ENCODE data around the gene PAPPA. TPM values are rescaled to one million over a fixed set of nuclear protein-coding genes. Genes with fewer than 3 reads are reported as not detected.

Gene PAPPA
- total RNA-seq, 1 donor from 2014 or later: 2.9 TPM

DNA sequence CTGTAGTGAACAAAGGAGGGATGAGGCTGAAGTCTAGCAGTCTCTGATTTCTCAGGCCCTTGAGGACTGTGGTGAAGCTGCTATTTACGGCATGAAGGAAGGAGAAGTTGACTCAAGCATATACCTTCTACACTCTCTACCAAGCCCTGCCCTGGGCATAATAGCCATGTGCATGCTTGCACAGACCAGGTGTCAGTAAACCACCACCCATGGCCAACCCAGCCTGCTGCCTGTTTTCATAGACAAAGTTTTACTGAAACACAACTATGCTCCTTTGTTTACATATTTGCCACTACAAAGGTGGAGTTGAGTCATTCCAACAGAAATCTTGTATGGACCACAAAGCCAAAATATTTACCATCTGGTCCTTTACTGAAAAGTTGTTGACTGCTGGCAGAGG is 126.9 kb downstream of the PAPPA start:
- TF ChIP-seq, protein P1, sequence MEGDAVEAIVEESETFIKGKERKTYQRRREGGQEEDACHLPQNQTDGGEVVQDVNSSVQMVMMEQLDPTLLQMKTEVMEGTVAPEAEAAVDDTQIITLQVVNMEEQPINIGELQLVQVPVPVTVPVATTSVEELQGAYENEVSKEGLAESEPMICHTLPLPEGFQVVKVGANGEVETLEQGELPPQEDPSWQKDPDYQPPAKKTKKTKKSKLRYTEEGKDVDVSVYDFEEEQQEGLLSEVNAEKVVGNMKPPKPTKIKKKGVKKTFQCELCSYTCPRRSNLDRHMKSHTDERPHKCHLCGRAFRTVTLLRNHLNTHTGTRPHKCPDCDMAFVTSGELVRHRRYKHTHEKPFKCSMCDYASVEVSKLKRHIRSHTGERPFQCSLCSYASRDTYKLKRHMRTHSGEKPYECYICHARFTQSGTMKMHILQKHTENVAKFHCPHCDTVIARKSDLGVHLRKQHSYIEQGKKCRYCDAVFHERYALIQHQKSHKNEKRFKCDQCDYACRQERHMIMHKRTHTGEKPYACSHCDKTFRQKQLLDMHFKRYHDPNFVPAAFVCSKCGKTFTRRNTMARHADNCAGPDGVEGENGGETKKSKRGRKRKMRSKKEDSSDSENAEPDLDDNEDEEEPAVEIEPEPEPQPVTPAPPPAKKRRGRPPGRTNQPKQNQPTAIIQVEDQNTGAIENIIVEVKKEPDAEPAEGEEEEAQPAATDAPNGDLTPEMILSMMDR (IDR thresholded peaks at IDR 0.05; ENCODE audit: unreplicated experiment): no peak
- no peaks in the 10 kb centered on the region for H3K9me3 Mint-ChIP-seq
- no peak overlapping the region for H3K4me3 Mint-ChIP-seq
- no peaks in the 10 kb centered on the region for H3K36me3 Mint-ChIP-seq
- H3K4me1 Mint-ChIP-seq: peaks cover 23% of the 10 kb centered on the region
- peaks cover 16% of the 10 kb centered on the region for H3K27me3 Mint-ChIP-seq (ENCODE audit: low read depth)
- DNase-seq (ENCODE audit: low spot score in 2 of 2, unreplicated experiment in 2 of 2): no peak
- H3K27ac Mint-ChIP-seq: no peak overlapping the region

DNA sequence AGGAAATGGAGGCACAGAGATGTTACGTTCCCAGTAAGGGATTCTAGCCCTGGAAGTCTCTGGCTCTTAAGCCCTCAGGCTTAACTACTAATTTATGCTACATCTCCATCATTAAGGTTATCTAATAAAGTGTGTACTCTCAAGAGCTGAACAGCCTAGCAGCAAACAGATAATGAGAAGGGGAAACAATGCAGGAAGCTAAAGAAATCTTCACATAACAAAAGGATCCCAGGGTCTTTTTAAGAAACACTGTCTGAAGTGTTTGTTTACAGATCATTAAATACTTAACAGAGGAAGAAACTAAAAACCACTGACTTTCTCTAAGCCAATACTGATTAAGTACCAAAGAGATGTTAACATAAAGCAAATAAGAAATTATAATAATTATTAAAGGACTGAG is 129.0 kb downstream of the PAPPA start:
- Mint-ChIP-seq H3K27me3 (ENCODE audit: low read depth) (peaks cover 13% of the 10 kb centered on the region), H3K27ac (no peak overlapping the region), H3K9me3 (no peaks in the 10 kb centered on the region), H3K4me3 (no peak overlapping the region), H3K4me1 (peaks cover 19% of the 10 kb centered on the region), H3K36me3 (no peaks in the 10 kb centered on the region)
- TF ChIP-seq, protein P1 (IDR thresholded peaks at IDR 0.05; ENCODE audit: unreplicated experiment): no peak
- DNase-seq (ENCODE audit: low spot score in 2 of 2, unreplicated experiment in 2 of 2): no peak

DNA sequence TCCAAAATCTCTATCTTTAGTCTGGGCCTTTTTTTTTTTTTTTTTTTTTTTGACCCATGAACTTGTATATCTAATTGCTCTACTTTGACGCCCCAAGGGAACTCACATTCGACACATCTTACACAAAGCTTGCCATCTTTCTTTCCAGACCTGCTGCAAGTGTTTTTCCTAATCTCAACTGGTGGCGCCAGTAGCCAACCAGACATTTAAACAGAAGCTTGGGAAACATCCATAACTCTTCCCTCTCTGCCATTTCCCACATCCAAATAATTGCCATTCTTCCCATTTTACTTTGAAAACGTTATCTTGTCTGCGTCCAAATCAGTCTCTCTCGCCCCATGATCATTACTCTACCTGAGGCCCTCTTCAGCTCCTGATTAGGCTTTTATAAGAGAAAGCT is 130.9 kb downstream of the PAPPA start:
- DNase-seq (ENCODE audit: low spot score in 2 of 2, unreplicated experiment in 2 of 2): no peak
- TF ChIP-seq, protein P1 (IDR thresholded peaks at IDR 0.05; ENCODE audit: unreplicated experiment): no peak
- peaks cover 12% of the 10 kb centered on the region for H3K27me3 Mint-ChIP-seq (ENCODE audit: low read depth)
- no peaks in the 10 kb centered on the region for H3K9me3 Mint-ChIP-seq
- H3K36me3 Mint-ChIP-seq: no peaks in the 10 kb centered on the region
- H3K4me1 Mint-ChIP-seq: peaks cover 13% of the 10 kb centered on the region
- H3K27ac Mint-ChIP-seq: no peak overlapping the region
- H3K4me3 Mint-ChIP-seq: no peak overlapping the region

DNA sequence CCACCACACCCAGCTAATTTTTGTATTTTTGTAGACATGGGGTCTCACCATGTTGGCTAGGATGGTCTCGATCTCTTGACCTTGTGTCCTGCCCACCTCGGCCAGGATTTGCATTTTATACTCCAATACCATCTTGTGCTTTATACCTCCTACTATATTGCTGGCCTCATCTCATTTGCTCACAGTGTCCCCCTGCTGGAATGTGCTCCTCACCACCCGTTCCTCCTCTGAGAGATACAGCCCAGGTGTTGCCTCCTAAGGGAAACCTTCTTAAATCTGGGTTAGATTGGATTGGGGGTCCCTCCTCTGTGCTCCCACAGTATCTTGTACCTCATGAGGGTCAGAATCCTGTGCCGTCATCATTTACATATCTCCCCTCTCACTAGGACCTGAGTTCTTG is 131.7 kb downstream of the PAPPA start:
- Mint-ChIP-seq H3K4me1 (peaks cover 10% of the 10 kb centered on the region), H3K4me3 (no peak overlapping the region), H3K36me3 (no peaks in the 10 kb centered on the region), H3K27me3 (ENCODE audit: low read depth) (peaks cover 12% of the 10 kb centered on the region), H3K9me3 (no peaks in the 10 kb centered on the region), H3K27ac (no peak overlapping the region)
- TF ChIP-seq, protein P1 (IDR thresholded peaks at IDR 0.05; ENCODE audit: unreplicated experiment): no peak
- DNase-seq (ENCODE audit: low spot score in 2 of 2, unreplicated experiment in 2 of 2): no peak

DNA sequence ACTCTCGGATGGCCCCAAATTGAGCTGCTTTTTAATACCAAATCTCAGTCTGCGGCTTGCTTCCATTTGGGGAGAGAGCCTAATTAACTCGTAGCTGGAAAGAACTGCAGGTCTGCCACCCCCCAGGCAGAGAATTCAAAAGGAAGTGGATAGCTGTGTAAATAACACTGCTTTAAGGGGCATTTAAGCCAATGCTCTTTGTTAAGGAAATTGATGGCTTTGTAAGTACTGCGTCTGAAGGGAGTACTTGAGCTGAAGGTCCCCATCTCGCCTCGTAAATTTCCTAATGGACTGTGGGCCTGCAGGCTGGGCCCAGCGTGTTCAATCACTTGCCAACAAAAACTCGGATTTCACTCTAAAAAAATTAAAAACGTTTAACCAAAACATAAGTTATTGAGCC is 132.7 kb downstream of the PAPPA start:
- TF ChIP-seq, protein P1 (IDR thresholded peaks at IDR 0.05; ENCODE audit: unreplicated experiment): no peak
- Mint-ChIP-seq H3K4me1 (peaks cover 10% of the 10 kb centered on the region), H3K9me3 (no peaks in the 10 kb centered on the region), H3K27me3 (ENCODE audit: low read depth) (peaks cover 12% of the 10 kb centered on the region), H3K27ac (no peak overlapping the region), H3K36me3 (no peaks in the 10 kb centered on the region), H3K4me3 (no peak overlapping the region)
- no peak for DNase-seq (ENCODE audit: low spot score in 2 of 2, unreplicated experiment in 2 of 2)

DNA sequence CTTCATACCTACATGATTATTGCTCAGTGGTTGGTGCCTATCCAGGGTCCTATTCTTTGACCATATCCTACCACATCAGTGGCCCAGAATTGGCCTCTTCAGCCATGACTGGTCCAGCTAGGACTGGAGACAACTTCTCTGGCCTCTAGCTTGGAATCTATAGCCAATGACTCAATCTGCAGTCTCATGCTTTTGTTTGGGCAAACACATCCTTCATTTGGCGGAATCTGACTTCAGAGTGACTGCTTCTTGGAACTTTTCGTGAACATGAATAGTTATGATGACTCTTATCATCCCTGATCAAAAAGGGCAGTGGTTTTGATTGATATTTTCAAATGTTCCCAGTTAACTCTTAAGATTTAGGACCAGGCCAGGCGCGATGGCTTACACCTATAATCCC is 134.1 kb downstream of the PAPPA start:
- no peak overlapping the region for H3K4me3 Mint-ChIP-seq
- TF ChIP-seq, protein P1 (IDR thresholded peaks at IDR 0.05; ENCODE audit: unreplicated experiment): no peak
- no peak overlapping the region for H3K27ac Mint-ChIP-seq
- no peak for DNase-seq (ENCODE audit: low spot score in 2 of 2, unreplicated experiment in 2 of 2)
- no peaks in the 10 kb centered on the region for H3K36me3 Mint-ChIP-seq
- peaks cover 9% of the 10 kb centered on the region for H3K27me3 Mint-ChIP-seq (ENCODE audit: low read depth)
- H3K9me3 Mint-ChIP-seq: no peaks in the 10 kb centered on the region
- peaks cover 10% of the 10 kb centered on the region for H3K4me1 Mint-ChIP-seq

Measured in mesothelial cell of epicardium (in vitro differentiated cells).